Skeletal muscle cell (primary cell): ENCODE results near the gene COL6A3.

ENCODE experiments used
- DNase-seq: peaks from one replicate; pipeline ENCODE4 v3.0.0-alpha.2; 2010; ENCODE audit warnings: low read depth
- H3K4me3 ChIP-seq: 2 replicates; pipeline ENCODE4 v1.5.1; 2011; ENCODE audit warnings: low read depth, mild to moderate bottlenecking, control low read depth, low read length, moderate library complexity

The COL6A3 gene

GRCh38 chr2:237327175-237327950 is 86.6 kb downstream of the COL6A3 start:
- no peak for DNase-seq
- no peak overlapping the region for H3K4me3 ChIP-seq

GRCh38 chr2:237326266-237327171 is 87.4 kb downstream of the COL6A3 start:
- no peak for DNase-seq
- H3K4me3 ChIP-seq, result no peak overlapping the region

GRCh38 chr2:237324837-237325236 is 89.1 kb downstream of the COL6A3 start:
- DNase-seq, result no peak
- no peak overlapping the region for H3K4me3 ChIP-seq

GRCh38 chr2:237324405-237324831 is 89.5 kb downstream of the COL6A3 start:
- peak; percentile 65 for DNase-seq
- no peak overlapping the region for H3K4me3 ChIP-seq

DNA sequence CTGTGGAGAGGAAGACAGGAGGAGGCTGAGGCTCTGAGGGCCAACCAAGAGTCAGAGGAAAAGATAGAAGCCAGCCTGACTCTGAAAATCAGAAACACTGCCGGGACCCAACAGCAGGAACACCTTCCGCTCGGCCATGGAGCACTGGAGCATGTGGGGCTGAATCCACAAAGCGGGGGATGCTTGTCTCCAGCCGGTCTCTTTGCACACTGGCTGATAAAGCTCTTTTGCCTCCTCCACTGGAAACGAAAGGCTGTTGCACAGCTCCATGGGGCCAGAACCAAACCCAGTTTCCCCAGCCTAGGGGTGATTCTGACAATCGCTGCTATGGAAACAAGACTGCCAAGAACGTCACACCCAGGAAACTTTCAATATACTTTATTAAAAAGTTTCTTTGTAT is 90.3 kb downstream of the COL6A3 start:
- DNase-seq, result no peak
- no peak overlapping the region for H3K4me3 ChIP-seq

- no peak for DNase-seq
- no peak overlapping the region for H3K4me3 ChIP-seq
Measured at GRCh38 chr2:237322564-237322963, 91.4 kb downstream of the COL6A3 start.

DNA sequence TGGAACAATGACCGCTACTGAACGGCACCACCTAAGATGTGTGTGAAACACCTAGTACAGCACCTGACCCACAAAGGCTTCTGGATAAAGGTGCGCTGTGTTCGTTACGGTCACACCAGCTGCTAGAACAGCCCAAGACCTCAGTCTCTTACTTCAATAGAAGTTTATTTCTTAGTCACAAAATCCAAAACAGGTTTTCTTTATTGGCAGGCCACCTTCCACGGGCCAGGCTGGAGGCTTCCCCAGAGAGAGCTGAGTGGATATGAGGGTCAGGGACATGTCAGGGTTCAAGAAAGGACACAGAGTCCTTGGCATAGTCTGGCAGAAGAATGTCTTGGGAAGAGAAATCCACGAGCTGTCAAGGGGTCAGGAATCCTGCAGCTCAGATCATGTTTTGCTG is 92.2 kb downstream of the COL6A3 start:
- H3K4me3 ChIP-seq, result no peak overlapping the region
- no peak for DNase-seq

GRCh38 chr2:237320801-237321560 is 93.0 kb downstream of the COL6A3 start:
- DNase-seq, result no peak
- no peak overlapping the region for H3K4me3 ChIP-seq

- DNase-seq, result no peak
- no peak overlapping the region for H3K4me3 ChIP-seq
Measured at GRCh38 chr2:237319887-237320286, 94.1 kb downstream of the COL6A3 start.

- H3K4me3 ChIP-seq, result no peak overlapping the region
- DNase-seq, result no peak
Measured at GRCh38 chr2:237319086-237319820, 94.7 kb downstream of the COL6A3 start.

- no peak overlapping the region for H3K4me3 ChIP-seq
- no peak for DNase-seq
Measured at GRCh38 chr2:237316339-237316738, 97.6 kb downstream of the COL6A3 start.

- H3K4me3 ChIP-seq, result no peak overlapping the region
- DNase-seq, result no peak
Measured at GRCh38 chr2:237315829-237316225, 98.1 kb downstream of the COL6A3 start.

- no peak overlapping the region for H3K4me3 ChIP-seq
- peak; percentile 87 for DNase-seq
Measured at GRCh38 chr2:237315170-237315828, 98.7 kb downstream of the COL6A3 start.

GRCh38 chr2:237314681-237315080 is 99.3 kb downstream of the COL6A3 start:
- no peak overlapping the region for H3K4me3 ChIP-seq
- DNase-seq, result no peak

DNA sequence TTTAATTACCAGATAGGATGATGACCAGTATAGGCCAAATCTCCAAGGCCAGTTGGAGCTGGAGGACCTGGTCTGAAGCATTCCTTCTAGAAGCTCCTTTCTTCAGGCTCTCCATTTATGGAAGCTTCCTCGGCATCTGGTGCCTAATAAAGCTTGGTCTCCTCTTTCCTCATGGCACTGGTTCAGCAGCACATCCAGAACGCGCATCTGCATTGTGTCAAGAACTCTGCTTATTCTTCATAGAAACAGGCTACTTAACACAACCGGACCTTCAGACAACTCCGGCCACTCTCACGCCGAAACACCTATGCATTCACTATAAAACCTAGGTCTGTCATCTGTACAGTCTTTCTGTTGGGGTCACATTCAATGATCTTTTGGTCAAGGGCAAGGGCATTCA is 99.8 kb downstream of the COL6A3 start:
- no peak for DNase-seq
- no peak overlapping the region for H3K4me3 ChIP-seq

DNA sequence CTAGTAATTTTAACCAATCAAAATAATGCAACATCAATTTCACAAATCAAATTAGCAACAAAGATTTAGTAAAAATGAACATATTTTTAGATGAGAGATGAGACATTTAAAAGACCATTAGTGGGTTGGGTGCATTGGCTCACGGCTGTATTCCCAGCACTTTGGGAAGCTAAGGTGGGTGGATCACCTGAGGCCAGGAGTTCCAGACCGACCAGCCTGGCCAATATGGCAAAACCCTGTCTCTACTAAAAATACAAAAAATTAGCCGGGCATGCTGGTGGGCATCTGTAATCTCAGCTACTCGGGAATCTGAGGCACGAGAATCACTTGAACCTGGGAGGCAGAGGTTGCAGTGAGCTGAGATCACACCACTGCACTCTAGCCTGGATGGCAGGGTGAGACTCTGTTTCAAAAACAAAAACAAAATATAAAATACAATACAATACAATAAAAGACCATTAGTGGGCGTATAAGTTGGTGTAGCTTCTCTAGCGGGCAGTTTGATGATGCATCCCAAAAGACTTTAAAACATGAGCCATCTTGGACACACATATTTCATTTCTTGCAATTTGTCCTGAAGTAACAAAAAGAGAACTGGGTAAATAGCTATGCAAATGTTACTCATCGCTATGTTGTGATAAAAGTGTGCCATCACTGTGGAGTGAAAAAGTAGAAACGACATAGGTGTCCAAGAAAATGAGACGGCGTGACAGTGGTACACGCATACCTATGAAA is 101.8 kb downstream of the COL6A3 start:
- no peak overlapping the region for H3K4me3 ChIP-seq
- DNase-seq, result no peak

- DNase-seq, result no peak
- no peak overlapping the region for H3K4me3 ChIP-seq
Measured at GRCh38 chr2:237310515-237311114, 103.3 kb downstream of the COL6A3 start.

- no peak overlapping the region for H3K4me3 ChIP-seq
- no peak for DNase-seq
Measured at GRCh38 chr2:237309416-237309815, 104.5 kb downstream of the COL6A3 start.
